HG02678 (cell line): ENCODE data around the gene RNF32.
A peak's percentile ranks its signal among the peaks of the same experiment; 100 is the strongest.

Source experiments
- ATAC-seq: cut with Tn5 transposase; IDR thresholded peaks from one replicate; pipeline ENCODE4 v1.9.1; 2021; ENCODE audit warnings: mild to moderate bottlenecking, moderate library complexity; ENCODE audit not compliant: unreplicated experiment

Gene RNF32

GRCh38 chr7:156640257-156640948 is at the start of gene RNF32:
TSS of gene RNF32 (plus strand) at chr7:156640774. CDS start at chr7:156643878, 3,104 bp downstream.
- ATAC-seq = peak; percentile 80

- no peak for ATAC-seq
Observed at GRCh38 chr7:156592155-156592884, 48.3 kb upstream of the RNF32 start.

DNA sequence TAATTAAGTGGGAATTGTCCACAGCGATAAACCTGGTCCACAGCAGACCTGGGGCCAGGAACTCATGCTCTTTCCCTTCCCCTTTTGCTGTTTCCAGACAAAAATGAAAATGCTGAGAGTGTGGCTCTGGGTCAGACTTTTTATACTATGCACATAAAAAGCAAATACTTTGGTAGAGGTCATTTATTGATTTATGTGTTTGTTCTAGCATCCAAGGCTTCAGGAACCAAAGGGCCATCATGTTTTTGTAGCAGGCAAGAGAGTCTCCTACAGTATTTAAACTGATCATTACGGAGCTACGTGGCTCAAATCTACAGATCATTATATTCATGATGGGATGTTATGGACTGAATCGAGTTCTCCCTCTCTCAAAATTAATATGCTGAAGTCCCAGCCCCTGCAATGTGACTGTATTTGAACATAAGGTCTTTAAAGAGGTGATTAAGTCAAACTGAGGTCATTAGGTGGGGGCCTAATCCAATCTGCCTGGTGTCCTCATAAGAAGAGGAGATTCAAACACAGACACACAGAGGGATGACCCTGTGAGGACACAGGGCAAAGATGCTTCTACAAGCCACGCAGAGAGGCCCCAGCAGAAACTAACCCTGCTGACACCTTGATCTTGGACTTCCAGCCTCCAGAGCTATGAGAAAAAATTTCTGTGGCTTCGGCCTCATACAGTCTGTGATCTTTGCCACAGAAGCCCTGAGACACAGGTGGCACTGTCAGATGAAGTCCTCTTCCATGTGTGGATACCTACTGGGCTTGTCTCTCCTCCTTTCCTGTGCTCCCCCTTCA is 46.1 kb upstream of the RNF32 start:
- no peak for ATAC-seq

- ATAC-seq = no peak
Observed at GRCh38 chr7:156600496-156600895, 40.1 kb upstream of the RNF32 start.

GRCh38 chr7:156602283-156602682 is 38.3 kb upstream of the RNF32 start:
- ATAC-seq = no peak

DNA sequence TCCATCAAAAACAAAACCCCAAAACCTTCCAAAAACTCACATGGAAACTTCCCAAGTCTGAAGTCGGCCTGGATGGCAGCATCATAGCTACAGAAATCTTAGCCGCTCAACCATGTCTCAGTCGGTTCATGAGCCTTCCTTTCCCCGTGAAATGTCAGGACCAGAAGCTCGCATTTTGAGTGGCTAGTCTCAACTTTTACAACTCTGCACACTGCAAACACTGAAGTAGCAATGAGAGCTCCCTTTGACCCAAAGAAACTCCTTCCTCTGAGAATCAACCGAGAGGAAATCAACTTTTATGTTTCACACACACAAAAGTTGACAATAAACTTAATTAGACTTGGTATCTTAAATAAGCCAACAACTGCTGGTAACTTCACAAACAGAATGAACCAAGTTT is 37.6 kb upstream of the RNF32 start:
- ATAC-seq = no peak

DNA sequence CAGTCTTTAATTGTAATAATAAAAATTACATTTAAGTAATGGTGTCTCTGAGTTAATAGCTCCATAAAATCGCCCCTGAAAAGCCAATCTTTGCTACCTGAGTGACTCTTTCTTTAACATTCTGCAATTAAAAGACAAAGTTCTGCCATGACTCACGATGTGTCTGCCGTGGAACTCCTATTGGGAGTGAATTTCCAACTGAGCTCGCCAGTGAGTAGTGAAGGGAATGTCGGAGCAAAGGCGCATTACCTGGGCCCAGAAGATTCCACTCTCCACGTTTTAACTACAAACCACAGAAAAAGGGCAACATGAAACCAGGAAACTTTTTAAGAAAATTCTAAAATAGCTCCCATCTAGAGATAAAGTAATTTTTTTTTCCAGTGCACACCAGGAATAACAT is 36.9 kb upstream of the RNF32 start:
- no peak for ATAC-seq

DNA sequence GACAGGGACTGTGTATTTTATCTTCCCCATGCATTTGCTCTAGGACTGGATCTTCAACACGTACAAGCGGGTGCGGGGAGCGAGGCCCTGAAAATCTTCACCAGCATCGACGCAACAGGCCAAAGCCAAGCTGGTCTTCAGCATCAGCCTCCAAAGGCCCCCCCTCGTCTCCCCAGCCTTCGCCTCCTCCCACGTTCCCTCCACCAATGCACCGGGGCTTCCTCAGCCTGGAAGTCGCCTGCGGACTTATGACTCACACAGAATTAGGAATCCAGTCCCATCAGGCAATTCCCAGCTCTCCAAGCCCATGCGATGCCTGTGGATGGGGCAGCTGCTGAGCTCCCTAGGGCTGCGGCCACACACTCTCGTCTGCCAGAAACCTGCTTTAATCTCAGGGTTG is 36.3 kb upstream of the RNF32 start:
- no peak for ATAC-seq

DNA sequence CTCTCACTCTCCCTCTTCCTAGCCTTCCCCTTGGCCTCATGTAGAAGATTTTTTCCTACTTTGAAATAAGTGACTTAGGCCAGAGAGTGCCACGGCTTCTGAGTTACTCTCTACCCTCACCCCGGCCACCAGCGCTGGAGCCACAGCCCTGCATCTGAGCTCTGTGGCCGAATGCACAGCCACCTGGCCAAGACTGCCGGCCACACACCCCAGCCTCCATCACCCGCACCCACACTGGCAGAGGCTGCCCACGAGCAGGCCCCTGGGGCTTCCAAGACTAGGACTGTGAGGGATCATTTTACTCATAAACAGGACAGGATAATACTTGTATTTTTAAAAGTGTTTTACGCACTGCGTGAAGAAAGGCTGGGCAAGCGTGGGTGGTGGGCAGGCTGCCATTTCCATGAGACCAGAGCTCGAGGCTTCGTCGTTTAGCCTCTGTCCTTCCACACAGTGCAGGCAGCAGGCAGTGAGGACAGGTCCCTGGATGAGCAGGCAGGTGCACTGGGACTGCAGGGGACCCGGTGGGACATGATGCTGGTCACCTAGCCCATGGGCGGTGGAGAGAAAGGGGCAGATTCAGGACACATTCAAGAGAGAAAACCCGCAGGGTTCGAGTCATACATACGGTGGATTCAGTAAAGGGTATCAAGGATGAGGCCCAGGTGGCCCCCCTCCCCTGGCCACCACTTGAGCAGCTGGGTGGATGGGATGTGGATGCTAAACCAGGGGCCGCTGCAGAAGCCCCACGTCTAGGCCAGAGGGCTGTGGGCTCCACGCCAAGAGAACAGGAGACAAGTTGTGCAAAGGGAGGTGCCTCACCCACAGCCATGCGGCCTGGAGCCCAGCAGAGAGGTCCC is 35.5 kb upstream of the RNF32 start:
- no peak for ATAC-seq

GRCh38 chr7:156606135-156606534 is 34.4 kb upstream of the RNF32 start:
- ATAC-seq = no peak

DNA sequence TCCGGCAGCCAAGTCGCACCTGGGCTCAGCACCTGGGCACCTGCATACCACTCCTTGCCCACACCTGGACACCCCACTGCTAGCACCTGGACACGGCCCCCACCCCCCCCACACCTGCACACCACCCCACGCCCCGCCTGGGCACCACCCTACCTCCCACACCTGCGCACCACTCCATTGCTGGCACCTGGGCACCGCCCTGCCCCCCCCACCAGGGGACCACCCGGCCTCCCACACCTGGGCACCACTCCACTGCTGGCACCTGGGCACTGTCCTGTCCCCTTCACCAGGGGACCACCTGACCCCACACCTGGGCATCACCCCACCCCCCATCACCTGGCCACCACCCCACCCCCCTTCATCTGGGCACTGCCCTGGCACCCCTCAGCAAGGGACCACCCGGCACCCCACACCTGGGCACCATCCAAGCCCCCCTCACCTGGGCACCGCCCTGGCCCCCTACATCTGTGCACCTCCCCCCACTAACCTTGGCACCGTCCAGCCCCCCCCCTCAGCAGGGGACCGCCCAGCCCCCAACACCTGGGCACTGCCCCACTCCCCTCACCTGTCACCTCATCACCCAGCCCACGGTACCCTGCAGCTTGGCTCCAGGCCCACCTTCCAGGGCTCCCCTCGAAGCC is 33.8 kb upstream of the RNF32 start:
- ATAC-seq = no peak

DNA sequence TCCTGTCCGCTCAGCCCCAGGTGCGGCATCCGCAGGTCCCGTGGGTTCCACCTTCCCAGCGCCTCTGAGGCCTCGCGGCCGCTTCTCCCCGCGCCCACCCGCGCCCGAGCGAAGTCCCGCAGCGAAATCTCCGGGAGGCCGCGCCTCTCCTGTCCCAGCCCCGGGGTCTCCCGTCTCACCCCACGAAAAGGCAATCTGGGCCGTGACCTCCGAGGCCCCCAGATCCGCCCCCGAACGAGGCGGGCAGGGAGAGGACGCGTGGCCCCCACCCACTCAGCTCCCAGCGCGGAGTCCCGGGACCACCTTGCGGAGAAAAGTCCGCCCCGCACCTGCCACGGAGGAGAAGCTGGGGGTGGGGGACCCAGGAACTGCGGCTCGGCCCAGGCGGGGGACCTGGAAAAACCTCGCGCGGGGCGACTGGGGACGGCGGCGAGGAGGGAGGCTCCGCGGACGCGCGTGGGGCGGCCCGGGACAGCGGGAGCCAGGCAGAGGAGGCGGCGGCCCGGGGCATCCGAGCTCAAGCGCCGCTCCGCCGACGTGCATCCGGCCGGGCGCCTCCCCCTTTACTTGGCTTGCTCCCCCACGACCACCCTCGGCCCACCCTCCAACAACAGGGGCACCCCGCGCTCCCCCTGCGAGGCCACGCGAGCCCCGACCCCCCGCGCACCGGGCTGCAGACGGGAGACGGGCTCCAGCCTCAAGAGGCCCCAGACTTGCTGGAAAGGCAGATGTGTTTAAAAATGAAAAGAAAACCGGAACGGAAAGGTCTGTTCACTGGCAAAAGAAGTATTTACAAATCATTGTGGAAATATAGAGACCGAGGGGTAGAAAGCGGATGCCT is 33.0 kb upstream of the RNF32 start:
- ATAC-seq = no peak

DNA sequence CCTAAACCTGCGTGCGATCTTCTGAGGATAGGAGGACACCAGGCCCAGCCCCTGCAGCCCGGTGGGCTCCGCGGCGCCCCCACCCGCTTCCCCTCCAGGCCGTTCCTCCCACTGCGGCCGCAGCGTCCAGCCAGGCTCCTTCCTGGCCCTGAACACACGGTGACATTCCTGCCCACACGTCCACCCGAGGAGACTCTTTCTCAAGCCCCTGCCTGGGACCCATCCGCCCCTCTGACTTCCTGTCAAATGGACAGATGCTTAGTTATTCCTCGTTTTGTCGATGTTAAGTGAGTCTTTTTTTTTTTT is 32.4 kb upstream of the RNF32 start:
- no peak for ATAC-seq

GRCh38 chr7:156609010-156609877 is 31.3 kb upstream of the RNF32 start:
- ATAC-seq = no peak

GRCh38 chr7:156610130-156610529 is 30.4 kb upstream of the RNF32 start:
- ATAC-seq = no peak

DNA sequence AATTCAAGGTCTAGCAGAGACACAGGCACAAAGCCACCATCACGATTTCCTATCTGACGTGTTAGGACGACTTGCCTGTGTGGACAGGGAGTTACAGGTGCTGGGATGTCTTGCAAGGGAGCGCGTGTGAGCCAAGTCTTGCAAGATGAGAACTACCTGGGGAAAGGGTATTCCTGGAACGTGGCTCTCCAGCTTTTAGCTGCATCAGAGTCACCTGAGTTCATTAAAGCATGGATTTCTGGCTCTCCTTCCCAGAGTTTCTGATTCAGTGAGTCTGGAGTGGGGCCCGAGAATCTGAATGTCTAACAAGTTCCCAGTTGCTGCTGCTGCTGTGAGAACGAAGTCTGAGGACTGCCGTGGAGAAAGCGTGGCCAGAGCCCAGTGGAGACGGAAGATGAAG is 30.0 kb upstream of the RNF32 start:
- ATAC-seq = no peak

DNA sequence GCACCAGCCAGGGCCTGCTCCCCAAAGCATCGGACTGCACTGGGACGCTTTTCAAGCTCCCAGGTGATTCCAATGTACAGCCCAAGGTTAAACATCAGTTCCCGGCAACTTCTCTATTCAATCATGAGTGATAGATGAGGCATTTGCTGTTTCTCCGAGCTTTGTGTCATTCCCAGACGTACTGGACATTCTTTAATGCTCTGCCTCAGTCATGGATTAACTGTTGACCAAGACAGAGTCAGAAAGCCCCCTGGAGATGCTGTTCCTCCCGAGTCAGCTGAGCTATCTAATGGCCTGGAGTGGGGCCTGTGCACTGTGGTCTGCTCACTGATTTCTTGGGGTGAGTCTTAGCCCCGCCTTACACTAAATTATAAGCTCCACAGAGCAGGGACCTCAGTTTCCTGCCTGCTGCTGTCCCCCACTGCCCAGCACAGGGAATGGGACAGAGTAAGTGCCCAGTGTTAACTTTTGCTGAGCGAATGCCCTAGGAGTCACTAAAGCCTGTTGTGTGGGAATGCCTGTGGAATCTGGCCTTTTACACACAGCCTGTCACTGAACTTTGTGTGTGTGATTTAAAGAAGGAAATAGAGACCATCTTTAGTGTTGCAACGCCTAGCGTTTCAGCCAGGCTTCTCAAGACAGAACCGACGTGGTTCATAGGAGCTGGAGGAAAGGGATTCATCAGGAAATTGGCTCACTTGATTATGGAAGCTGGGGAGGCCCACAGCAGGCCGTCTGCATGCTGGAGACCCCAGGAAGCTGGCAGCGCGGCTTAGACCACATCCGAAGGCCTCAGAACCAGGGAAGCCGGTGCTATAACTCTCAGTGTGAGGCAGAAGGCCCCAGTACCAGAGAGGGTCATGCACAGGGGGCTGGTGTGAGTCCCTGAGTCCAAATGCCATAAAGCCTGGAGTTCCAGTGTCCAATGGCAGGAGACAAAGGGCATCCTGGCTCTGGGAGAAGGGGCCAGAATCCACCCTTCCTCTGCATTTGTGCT is 29.3 kb upstream of the RNF32 start:
- no peak for ATAC-seq
